ENCODE measurements around the gene CERS6.

Gene CERS6

GRCh38 chr2:168810235-168810634, 354.2 kb downstream of the CERS6 start:
- Histone ChIP-seq H3K36me3 (ENCODE audit: control insufficient read depth, low read depth, low read length) (no peaks in the 10 kb centered on the region), H3K4me3 (ENCODE audit: low read length) (no peak overlapping the region), H3K4me1 (ENCODE audit: control insufficient read depth, low read depth, low read length) (no peaks in the 10 kb centered on the region), H3K9ac (ENCODE audit: low read length) (no peak overlapping the region), H3K27ac (ENCODE audit: low read length) (no peak overlapping the region), H3K27me3 (ENCODE audit: control insufficient read depth, insufficient read depth, low read length) (no peaks in the 10 kb centered on the region), H3K9me3 (ENCODE audit: control insufficient read depth, low read depth, low read length) (no peaks in the 10 kb centered on the region)

GRCh38 chr2:168811696-168812095, 355.6 kb downstream of the CERS6 start:
- no peak overlapping the region for H3K27ac ChIP-seq (ENCODE audit: low read length)
- H3K27me3 ChIP-seq (ENCODE audit: control insufficient read depth, insufficient read depth, low read length), result no peaks in the 10 kb centered on the region
- H3K9me3 ChIP-seq (ENCODE audit: control insufficient read depth, low read depth, low read length), result no peaks in the 10 kb centered on the region
- no peak overlapping the region for H3K4me3 ChIP-seq (ENCODE audit: low read length)
- H3K36me3 ChIP-seq (ENCODE audit: control insufficient read depth, low read depth, low read length), result no peaks in the 10 kb centered on the region
- H3K4me1 ChIP-seq (ENCODE audit: control insufficient read depth, low read depth, low read length), result no peaks in the 10 kb centered on the region
- H3K9ac ChIP-seq (ENCODE audit: low read length), result no peak overlapping the region

GRCh38 chr2:168814046-168814445, 358.0 kb downstream of the CERS6 start:
- H3K27me3 ChIP-seq (ENCODE audit: control insufficient read depth, insufficient read depth, low read length), result no peaks in the 10 kb centered on the region
- no peaks in the 10 kb centered on the region for H3K9me3 ChIP-seq (ENCODE audit: control insufficient read depth, low read depth, low read length)
- H3K4me1 ChIP-seq (ENCODE audit: control insufficient read depth, low read depth, low read length), result no peaks in the 10 kb centered on the region
- H3K9ac ChIP-seq (ENCODE audit: low read length), result no peak overlapping the region
- no peak overlapping the region for H3K4me3 ChIP-seq (ENCODE audit: low read length)
- H3K27ac ChIP-seq (ENCODE audit: low read length), result no peak overlapping the region
- H3K36me3 ChIP-seq (ENCODE audit: control insufficient read depth, low read depth, low read length), result no peaks in the 10 kb centered on the region

GRCh38 chr2:168814939-168815907, 359.2 kb downstream of the CERS6 start:
- no peak overlapping the region for H3K4me3 ChIP-seq (ENCODE audit: low read length)
- H3K9ac ChIP-seq (ENCODE audit: low read length), result no peak overlapping the region
- no peaks in the 10 kb centered on the region for H3K4me1 ChIP-seq (ENCODE audit: control insufficient read depth, low read depth, low read length)
- H3K27ac ChIP-seq (ENCODE audit: low read length), result no peak overlapping the region
- no peaks in the 10 kb centered on the region for H3K27me3 ChIP-seq (ENCODE audit: control insufficient read depth, insufficient read depth, low read length)
- H3K9me3 ChIP-seq (ENCODE audit: control insufficient read depth, low read depth, low read length), result no peaks in the 10 kb centered on the region
- H3K36me3 ChIP-seq (ENCODE audit: control insufficient read depth, low read depth, low read length), result no peaks in the 10 kb centered on the region

- Histone ChIP-seq H3K9ac (ENCODE audit: low read length) (no peak overlapping the region), H3K4me1 (ENCODE audit: control insufficient read depth, low read depth, low read length) (no peaks in the 10 kb centered on the region), H3K36me3 (ENCODE audit: control insufficient read depth, low read depth, low read length) (no peaks in the 10 kb centered on the region), H3K4me3 (ENCODE audit: low read length) (no peak overlapping the region), H3K27me3 (ENCODE audit: control insufficient read depth, insufficient read depth, low read length) (no peaks in the 10 kb centered on the region), H3K27ac (ENCODE audit: low read length) (no peak overlapping the region), H3K9me3 (ENCODE audit: control insufficient read depth, low read depth, low read length) (no peaks in the 10 kb centered on the region)
Observed at GRCh38 chr2:168816369-168816768, 360.3 kb downstream of the CERS6 start.

- H3K4me3 ChIP-seq (ENCODE audit: low read length), result no peak overlapping the region
- no peaks in the 10 kb centered on the region for H3K4me1 ChIP-seq (ENCODE audit: control insufficient read depth, low read depth, low read length)
- no peak overlapping the region for H3K27ac ChIP-seq (ENCODE audit: low read length)
- no peak overlapping the region for H3K9ac ChIP-seq (ENCODE audit: low read length)
- H3K9me3 ChIP-seq (ENCODE audit: control insufficient read depth, low read depth, low read length), result no peaks in the 10 kb centered on the region
- H3K36me3 ChIP-seq (ENCODE audit: control insufficient read depth, low read depth, low read length), result no peaks in the 10 kb centered on the region
- H3K27me3 ChIP-seq (ENCODE audit: control insufficient read depth, insufficient read depth, low read length), result no peaks in the 10 kb centered on the region
Observed at GRCh38 chr2:168819050-168819715, 363.1 kb downstream of the CERS6 start.

- Histone ChIP-seq H3K27me3 (ENCODE audit: control insufficient read depth, insufficient read depth, low read length) (no peaks in the 10 kb centered on the region), H3K9ac (ENCODE audit: low read length) (no peak overlapping the region), H3K4me3 (ENCODE audit: low read length) (no peak overlapping the region), H3K27ac (ENCODE audit: low read length) (no peak overlapping the region), H3K9me3 (ENCODE audit: control insufficient read depth, low read depth, low read length) (no peaks in the 10 kb centered on the region), H3K4me1 (ENCODE audit: control insufficient read depth, low read depth, low read length) (no peaks in the 10 kb centered on the region), H3K36me3 (ENCODE audit: control insufficient read depth, low read depth, low read length) (no peaks in the 10 kb centered on the region)
Observed at GRCh38 chr2:168819829-168820489, 363.9 kb downstream of the CERS6 start.

GRCh38 chr2:168821577-168821976, 365.5 kb downstream of the CERS6 start:
- H3K4me1 ChIP-seq (ENCODE audit: control insufficient read depth, low read depth, low read length), result no peaks in the 10 kb centered on the region
- no peaks in the 10 kb centered on the region for H3K9me3 ChIP-seq (ENCODE audit: control insufficient read depth, low read depth, low read length)
- no peaks in the 10 kb centered on the region for H3K27me3 ChIP-seq (ENCODE audit: control insufficient read depth, insufficient read depth, low read length)
- no peak overlapping the region for H3K27ac ChIP-seq (ENCODE audit: low read length)
- H3K4me3 ChIP-seq (ENCODE audit: low read length), result no peak overlapping the region
- H3K9ac ChIP-seq (ENCODE audit: low read length), result no peak overlapping the region
- H3K36me3 ChIP-seq (ENCODE audit: control insufficient read depth, low read depth, low read length), result no peaks in the 10 kb centered on the region

GRCh38 chr2:168821992-168822391, 365.9 kb downstream of the CERS6 start:
- H3K4me3 ChIP-seq (ENCODE audit: low read length), result no peak overlapping the region
- H3K36me3 ChIP-seq (ENCODE audit: control insufficient read depth, low read depth, low read length), result no peaks in the 10 kb centered on the region
- H3K27ac ChIP-seq (ENCODE audit: low read length), result no peak overlapping the region
- H3K27me3 ChIP-seq (ENCODE audit: control insufficient read depth, insufficient read depth, low read length), result no peaks in the 10 kb centered on the region
- H3K9ac ChIP-seq (ENCODE audit: low read length), result no peak overlapping the region
- no peaks in the 10 kb centered on the region for H3K4me1 ChIP-seq (ENCODE audit: control insufficient read depth, low read depth, low read length)
- H3K9me3 ChIP-seq (ENCODE audit: control insufficient read depth, low read depth, low read length), result no peaks in the 10 kb centered on the region

Measured in iPS-18a (cell line).